ENCODE measurements around the gene CLEC14A. TPM values are rescaled to one million over a fixed set of nuclear protein-coding genes. Genes with fewer than 3 reads are reported as not detected.

The CLEC14A gene
- polyA plus RNA-seq, 1 of the 3 experiments (the other 2 are of a cell fraction): 0.02 TPM

- Histone ChIP-seq H3K9me3 (no peaks in the 10 kb centered on the region), H3K9ac (no peak overlapping the region), H4K20me1 (ENCODE audit: insufficient read depth) (no peaks in the 10 kb centered on the region), H3K4me2 (no peak overlapping the region), H3K36me3 (replicated peaks in 1 of 2; ENCODE audit: control insufficient read depth in 1 of 2, insufficient read depth in 2 of 2, low read length in 1 of 2) (no peaks in the 10 kb centered on the region), H3K27me3 (ENCODE audit: insufficient read depth) (peaks cover 4% of the 10 kb centered on the region; the same call in 1 of the 2 replicates), H3K79me2 (ENCODE audit: insufficient read depth) (no peaks in the 10 kb centered on the region), H3F3A (replicated peaks; ENCODE audit: insufficient read depth) (peaks cover 2% of the 10 kb centered on the region), H3K9me2 (no peaks in the 10 kb centered on the region), H3K4me1 (ENCODE audit: control insufficient read depth in 1 of 2, insufficient read depth in 2 of 2, low read depth in 1 of 2, low read length in 1 of 2) (no peaks in the 10 kb centered on the region), H3K4me3 (ENCODE audit: low read depth in 2 of 2, low read length in 1 of 2) (no peak overlapping the region), H3K27ac (ENCODE audit: low read depth in 2 of 2, low read length in 1 of 2) (no peak overlapping the region), H2AFZ (ENCODE audit: low read depth) (no peak overlapping the region)
- 0% methylated on average over 5 of the region's 5 CpGs for WGBS (ENCODE audit: low lambda C conversion rate)
- POLR2A ChIA-PET: no interaction called here
- TF ChIP-seq SMC3 (IDR thresholded peaks at IDR 0.05; ENCODE audit: low read depth, low read length): no peak
- TF ChIP-seq FOXM1 (IDR thresholded peaks at IDR 0.05; ENCODE audit: low read depth): no peak
- TF ChIP-seq RXRA (IDR thresholded peaks at IDR 0.05; ENCODE audit: borderline replicate concordance, low read depth): no peak
- no peak for TF ChIP-seq RAD21 (IDR thresholded peaks at IDR 0.05; ENCODE audit: low read length)
- no peak for TF ChIP-seq TEAD4 (IDR thresholded peaks at IDR 0.05; ENCODE audit: borderline replicate concordance, insufficient read depth)
- no peak for TF ChIP-seq CHD2 (IDR thresholded peaks at IDR 0.05; ENCODE audit: low read length, partially characterized antibody)
- CTCF ChIA-PET: no interaction called here
- no peak for DNase-seq
Measured at GRCh38 chr14:38205119-38205813, 50.6 kb downstream of the CLEC14A start.

- H3K27me3 ChIP-seq (ENCODE audit: insufficient read depth): peaks cover under 1% of the 10 kb centered on the region; the same call in 1 of the 2 replicates
- H2AFZ ChIP-seq (ENCODE audit: low read depth): no peak overlapping the region
- no peak overlapping the region for H3K4me2 ChIP-seq
- no peaks in the 10 kb centered on the region for H4K20me1 ChIP-seq (ENCODE audit: insufficient read depth)
- no peaks in the 10 kb centered on the region for H3K79me2 ChIP-seq (ENCODE audit: insufficient read depth)
- ChIA-PET POLR2A (no interaction called here), CTCF (no interaction called here)
- H3K9ac ChIP-seq: no peak overlapping the region
- DNase-seq: no peak
- peaks cover 2% of the 10 kb centered on the region for H3F3A ChIP-seq (replicated peaks; ENCODE audit: insufficient read depth)
- TF ChIP-seq NFIC (IDR thresholded peaks at IDR 0.05; ENCODE audit: borderline replicate concordance): no peak
- no peak for TF ChIP-seq REST (IDR thresholded peaks at IDR 0.05; ENCODE audit: low read depth, low read length)
- TF ChIP-seq JUND (IDR thresholded peaks at IDR 0.05): no peak
- TF ChIP-seq EZH2phosphoT487 (IDR thresholded peaks at IDR 0.05; ENCODE audit: borderline replicate concordance, low read depth): no peak
- TF ChIP-seq ELF1 (IDR thresholded peaks at IDR 0.05): no peak
- no peaks in the 10 kb centered on the region for H3K9me2 ChIP-seq
- no peak overlapping the region for H3K4me3 ChIP-seq (ENCODE audit: low read depth in 2 of 2, low read length in 1 of 2)
- H3K36me3 ChIP-seq (replicated peaks in 1 of 2; ENCODE audit: control insufficient read depth in 1 of 2, insufficient read depth in 2 of 2, low read length in 1 of 2): no peaks in the 10 kb centered on the region
- no peaks in the 10 kb centered on the region for H3K4me1 ChIP-seq (ENCODE audit: control insufficient read depth in 1 of 2, insufficient read depth in 2 of 2, low read depth in 1 of 2, low read length in 1 of 2)
- H3K27ac ChIP-seq (ENCODE audit: low read depth in 2 of 2, low read length in 1 of 2): no peak overlapping the region
- H3K9me3 ChIP-seq: no peaks in the 10 kb centered on the region
Measured at GRCh38 chr14:38204719-38205115, 51.2 kb downstream of the CLEC14A start.

Other genes starting within 250 kb of the CLEC14A start
- gene SSTR1, start 48.2 kb downstream of the CLEC14A start, polyA plus RNA-seq (2012; rRNA removed): 0.08 TPM in 2 replicates

Measured in SK-N-SH (cell line).